GM12878 (cell line): Measurements from ENCODE around the gene GRIN2A. TPM values are rescaled to one million over a fixed set of nuclear protein-coding genes. Genes with fewer than 3 reads are reported as not detected.

Experiments
- CUX1 ChIP-seq: IDR thresholded peaks from 2 replicates; pipeline ENCODE4 v1.6.1; 2012; ENCODE audit warnings: improper control_type of control experiment, low read depth, low read length; ENCODE audit not compliant: insufficient replicate concordance
- NFIC ChIP-seq: IDR thresholded peaks from 2 replicates; pipeline ENCODE4 v1.6.1; 2012; ENCODE audit warnings: low read depth, mild to moderate bottlenecking, inconsistent platforms, low read length, moderate library complexity
- NR2F1 ChIP-seq: fragments of 450-650 bp; conservative IDR thresholded peaks from 2 replicates; pipeline ENCODE4 v1.6.1; 2017; ENCODE audit warnings: mild to moderate bottlenecking
- POLR2AphosphoS2 ChIP-seq: IDR thresholded peaks from 2 replicates; pipeline ENCODE4 v1.6.1; 2011; ENCODE audit warnings: low read depth, mild to moderate bottlenecking, low read length, improper control_type of control experiment, moderate library complexity
- SREBF1 ChIP-seq: IDR thresholded peaks from 2 replicates; pipeline ENCODE4 v1.6.1; 2012; ENCODE audit warnings: mild to moderate bottlenecking, low read length
- ZNF592 ChIP-seq: fragments of 450-650 bp; IDR thresholded peaks from 2 replicates; pipeline ENCODE4 v1.6.1; 2017; ENCODE audit warnings: mild to moderate bottlenecking, moderate library complexity
- polyA plus RNA-seq, 11 experiments: library from polyadenylated mRNA; depleted of rRNA in 4 of 11; unstranded in 6 of 11; stranded (reverse) in 5 of 11; fragments of >200 nt; fragmentation: Nextera tagmentation in 4 of 11; fragmentation: Illumina TruSeq in 1 of 11; extraction: Ambion mirVana in 4 of 11; extraction: Trizol in 1 of 11; gene quantifications; 1 replicate in 1 of 11; 2 replicates in 10 of 11; pipeline versions ENCODE4 v1.2.1 to v1.2.3, GENCODE V29; 2011 to 2016; ENCODE audit warnings: inconsistent platforms in 2 of 11, missing spikeins in 2 of 11, low read depth in 1 of 11
- total RNA-seq, 4 experiments: library from RNA; depleted of rRNA in 3 of 4; stranded (reverse); fragments of >200 nt in 3 of 4; fragmentation: Illumina TruSeq in 1 of 4; extraction: Trizol in 1 of 4; gene quantifications; 2 replicates each; pipeline versions ENCODE4 v1.2.1 to v1.2.3, GENCODE V29; 2013 to 2021
- TF ChIP-seq, protein P1 (sequence below): fragments of 450-650 bp; IDR thresholded peaks from 2 replicates; pipeline ENCODE4 v1.6.1; 2018; ENCODE audit warnings: borderline replicate concordance, mild to moderate bottlenecking; ENCODE audit not compliant: partially characterized antibody
- TF ChIP-seq, protein P2 (sequence below): IDR thresholded peaks from 2 replicates; pipeline ENCODE4 v1.6.1; 2011; ENCODE audit warnings: mild to moderate bottlenecking, low read depth, low read length, moderate library complexity; ENCODE audit not compliant: insufficient replicate concordance

GRIN2A gene
- total and polyA plus RNA-seq, 10 of the 15 experiments (the other 5 are each of a cell fraction or from before 2014, with no cell fraction given): 2.4 to 13.3 (median 7.3) TPM

DNA sequence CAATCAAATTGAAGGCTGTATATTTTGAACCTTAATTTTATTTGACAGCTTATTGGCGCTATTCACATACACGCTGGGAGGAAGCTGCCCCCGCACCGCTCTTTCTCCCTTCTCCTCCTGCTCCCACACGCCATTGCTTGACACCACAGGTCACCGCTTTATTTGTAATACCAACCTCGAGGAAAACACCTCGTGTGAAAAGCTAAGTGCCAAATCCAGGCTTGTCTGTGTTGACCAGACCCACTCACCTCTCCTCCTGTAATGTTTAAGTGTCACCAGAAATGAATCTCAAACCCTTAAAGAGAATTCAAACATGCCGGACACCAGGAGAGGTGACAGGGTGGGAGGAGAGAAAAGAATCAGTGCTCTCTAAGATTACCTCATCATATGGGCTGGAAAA, 331.4 kb downstream of the GRIN2A start (continued):
- no peak for TF ChIP-seq CUX1
- no peak for TF ChIP-seq NFIC
- TF ChIP-seq, protein P1, sequence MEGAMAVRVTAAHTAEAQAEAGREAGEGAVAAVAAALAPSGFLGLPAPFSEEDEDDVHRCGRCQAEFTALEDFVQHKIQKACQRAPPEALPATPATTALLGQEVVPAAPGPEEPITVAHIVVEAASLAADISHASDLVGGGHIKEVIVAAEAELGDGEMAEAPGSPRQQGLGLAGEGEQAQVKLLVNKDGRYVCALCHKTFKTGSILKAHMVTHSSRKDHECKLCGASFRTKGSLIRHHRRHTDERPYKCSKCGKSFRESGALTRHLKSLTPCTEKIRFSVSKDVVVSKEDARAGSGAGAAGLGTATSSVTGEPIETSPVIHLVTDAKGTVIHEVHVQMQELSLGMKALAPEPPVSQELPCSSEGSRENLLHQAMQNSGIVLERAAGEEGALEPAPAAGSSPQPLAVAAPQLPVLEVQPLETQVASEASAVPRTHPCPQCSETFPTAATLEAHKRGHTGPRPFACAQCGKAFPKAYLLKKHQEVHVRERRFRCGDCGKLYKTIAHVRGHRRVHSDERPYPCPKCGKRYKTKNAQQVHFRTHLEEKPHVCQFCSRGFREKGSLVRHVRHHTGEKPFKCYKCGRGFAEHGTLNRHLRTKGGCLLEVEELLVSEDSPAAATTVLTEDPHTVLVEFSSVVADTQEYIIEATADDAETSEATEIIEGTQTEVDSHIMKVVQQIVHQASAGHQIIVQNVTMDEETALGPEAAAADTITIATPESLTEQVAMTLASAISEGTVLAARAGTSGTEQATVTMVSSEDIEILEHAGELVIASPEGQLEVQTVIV: no peak
- TF ChIP-seq NR2F1: no peak
- no peak for TF ChIP-seq SREBF1
- TF ChIP-seq ZNF592: no peak
- TF ChIP-seq, protein P2, sequence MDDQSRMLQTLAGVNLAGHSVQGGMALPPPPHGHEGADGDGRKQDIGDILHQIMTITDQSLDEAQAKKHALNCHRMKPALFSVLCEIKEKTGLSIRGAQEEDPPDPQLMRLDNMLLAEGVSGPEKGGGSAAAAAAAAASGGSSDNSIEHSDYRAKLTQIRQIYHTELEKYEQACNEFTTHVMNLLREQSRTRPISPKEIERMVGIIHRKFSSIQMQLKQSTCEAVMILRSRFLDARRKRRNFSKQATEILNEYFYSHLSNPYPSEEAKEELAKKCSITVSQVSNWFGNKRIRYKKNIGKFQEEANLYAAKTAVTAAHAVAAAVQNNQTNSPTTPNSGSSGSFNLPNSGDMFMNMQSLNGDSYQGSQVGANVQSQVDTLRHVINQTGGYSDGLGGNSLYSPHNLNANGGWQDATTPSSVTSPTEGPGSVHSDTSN: no peak
- TF ChIP-seq POLR2AphosphoS2: no peak
